ENCODE measurements around the gene INPP5A. TPM values are rescaled to one million over a fixed set of nuclear protein-coding genes. Genes with fewer than 3 reads are reported as not detected.

Gene INPP5A
- total and polyA plus RNA-seq, 10 donors: 11.1 to 41.3 (median 30.8) TPM

- Histone ChIP-seq H3K4me1 (no peaks in the 10 kb centered on the region), H3K27ac (no peak overlapping the region), H3K4me3 (no peak overlapping the region), H3K27me3 (replicated peaks in 1 of 7) (peaks cover 0 to 43% (median 0%) of the 10 kb centered on the region in 7 donors), H3K9me3 (peaks cover 0 to 8% (median 6%) of the 10 kb centered on the region in 8 donors), H3K36me3 (no peaks in the 10 kb centered on the region)
- WGBS, 5 donors: 71 to 90% (median 80%) methylated on average over 7 of the region's 7 CpGs
- no peak for TF ChIP-seq POLR2AphosphoS5 (IDR thresholded peaks at IDR 0.05)
- no peak for TF ChIP-seq CTCF (IDR thresholded peaks at IDR 0.05 in 8 of 11, conservative IDR thresholded peaks at IDR 0.05 in 3 of 11)
- no peak for TF ChIP-seq POLR2A (IDR thresholded peaks at IDR 0.05)
- intact Hi-C loops (cut with DNase I; ENCODE audit: low total_unique reads): no loop called here
- DNase-seq: no peak
Observed at GRCh38 chr10:132806110-132806509, 268.5 kb downstream of the INPP5A start.

- peak; percentile 71 for DNase-seq
- no peak overlapping the region for H3K4me3 ChIP-seq
- no peaks in the 10 kb centered on the region for H3K4me1 ChIP-seq
- H3K9me3 ChIP-seq: peaks cover 0 to 7% (median 5%) of the 10 kb centered on the region in 8 donors
- TF ChIP-seq POLR2A (IDR thresholded peaks at IDR 0.05) (no peak), CTCF (IDR thresholded peaks at IDR 0.05 in 8 of 11, conservative IDR thresholded peaks at IDR 0.05 in 3 of 11) (no peak), POLR2AphosphoS5 (IDR thresholded peaks at IDR 0.05) (no peak)
- intact Hi-C loops (cut with DNase I; ENCODE audit: low total_unique reads): no loop called here
- no peak overlapping the region for H3K27ac ChIP-seq
- H3K27me3 ChIP-seq (replicated peaks in 1 of 7): peaks cover 0 to 48% (median 0%) of the 10 kb centered on the region in 7 donors
- 80 to 85% (median 83%) methylated on average over 17 to 25 of the region's 25 CpGs for WGBS, 5 donors
- H3K36me3 ChIP-seq: no peaks in the 10 kb centered on the region
Observed at GRCh38 chr10:132806561-132807003, 269.0 kb downstream of the INPP5A start.

- WGBS, 5 donors: 86 to 91% (median 87%) methylated on average over 6 to 27 of the region's 27 CpGs
- Histone ChIP-seq H3K36me3 (no peaks in the 10 kb centered on the region), H3K27me3 (replicated peaks in 1 of 7) (peaks cover 0 to 58% (median 0%) of the 10 kb centered on the region in 7 donors), H3K4me3 (no peak overlapping the region), H3K27ac (no peak overlapping the region), H3K9me3 (no peaks in the 10 kb centered on the region), H3K4me1 (no peaks in the 10 kb centered on the region)
- intact Hi-C loops (cut with DNase I; ENCODE audit: low total_unique reads): no loop called here
- TF ChIP-seq POLR2A (IDR thresholded peaks at IDR 0.05) (no peak), CTCF (IDR thresholded peaks at IDR 0.05 in 8 of 11, conservative IDR thresholded peaks at IDR 0.05 in 3 of 11) (no peak), POLR2AphosphoS5 (IDR thresholded peaks at IDR 0.05) (no peak)
- peak; percentile 46 for DNase-seq
Observed at GRCh38 chr10:132807621-132808049, 270.0 kb downstream of the INPP5A start.

GRCh38 chr10:132808383-132809231 lies 271.0 kb downstream of the INPP5A start:
- Histone ChIP-seq H3K4me3 (no peak overlapping the region), H3K4me1 (no peaks in the 10 kb centered on the region), H3K27me3 (replicated peaks in 1 of 7) (peaks cover 0 to 63% (median 0%) of the 10 kb centered on the region in 7 donors), H3K36me3 (no peaks in the 10 kb centered on the region), H3K27ac (no peak overlapping the region), H3K9me3 (no peaks in the 10 kb centered on the region)
- WGBS, 5 donors: 50 to 80% (median 68%) methylated on average over 28 to 42 of the region's 42 CpGs
- TF ChIP-seq POLR2AphosphoS5 (IDR thresholded peaks at IDR 0.05): no peak
- no peak for TF ChIP-seq CTCF (IDR thresholded peaks at IDR 0.05 in 8 of 11, conservative IDR thresholded peaks at IDR 0.05 in 3 of 11)
- TF ChIP-seq POLR2A (IDR thresholded peaks at IDR 0.05): no peak
- intact Hi-C loops (cut with DNase I; ENCODE audit: low total_unique reads): no loop called here
- peak; percentile 64 for DNase-seq
